IMR-90 (cell line): ENCODE results near the gene GNAI3. TPM values are rescaled to one million over a fixed set of nuclear protein-coding genes. Genes with fewer than 3 reads are reported as not detected.
A peak's percentile ranks its signal among the peaks of the same experiment; 100 is the strongest.

Experiments
- ATAC-seq: fragments of 200-7000 bp; cut with Tn5 transposase; 2 replicates; pipeline ENCODE4 v1.9.1; 2020; ENCODE audit warnings: low read depth, mild to moderate bottlenecking, moderate library complexity
- BruUV-seq: library from RNA; stranded (reverse); fragments of 400-500 nt; replicated peaks from 2 replicates; lab custom pipeline; 2021; lab: Mats Ljungman, UMichigan
- CTCF ChIA-PET: fragments of 300-600 bp; formaldehyde crosslinking; extraction: SDS; loops from one replicate; lab custom pipeline; 2021; ENCODE audit warnings: antibody characterized with exemption; lab: Yijun Ruan, JAX
- POLR2A ChIA-PET: fragments of 300-600 bp; sonication (Branson Sonifier 250); formaldehyde crosslinking; loops from one replicate; lab custom pipeline; 2022; ENCODE audit warnings: antibody characterized with exemption; ENCODE audit not compliant: unreplicated experiment; lab: Charles Lee
- DNase-seq: peaks from one replicate; pipeline ENCODE4 v3.0.0; 2013
- H2AFZ ChIP-seq: replicated peaks from 2 replicates; pipeline ENCODE3; 2013; ENCODE audit warnings: low read length, mild to moderate bottlenecking; ENCODE audit not compliant: poor library complexity
- H2AK5ac ChIP-seq: 2 replicates; pipeline ENCODE4 v1.6.1; 2013; ENCODE audit warnings: low read depth, low read length, inconsistent platforms
- H2AK9ac ChIP-seq: replicated peaks from 2 replicates; pipeline ENCODE3; 2013; ENCODE audit warnings: mild to moderate bottlenecking, low read depth, low read length, moderate library complexity; ENCODE audit not compliant: poor library complexity
- H2BK120ac ChIP-seq: 2 replicates; pipeline ENCODE4 v1.6.1; 2013; ENCODE audit warnings: low read depth, low read length, inconsistent platforms
- H2BK15ac ChIP-seq: 3 replicates; pipeline ENCODE4 v1.6.1; 2013; ENCODE audit warnings: low read depth, low read length, inconsistent platforms
- H2BK20ac ChIP-seq: 2 replicates; pipeline ENCODE4 v1.6.1; 2013; ENCODE audit warnings: low read depth, mild to moderate bottlenecking, inconsistent platforms, low read length, moderate library complexity
- H2BK5ac ChIP-seq: 2 replicates; pipeline ENCODE4 v1.6.1; 2013; ENCODE audit warnings: mild to moderate bottlenecking, low read depth, low read length, inconsistent platforms; ENCODE audit not compliant: poor library complexity, severe bottlenecking
- H3K14ac ChIP-seq: replicated peaks from 2 replicates; pipeline ENCODE4 v1.6.1; 2013; ENCODE audit warnings: low read depth, low read length, inconsistent platforms
- H3K18ac ChIP-seq: 2 replicates; pipeline ENCODE4 v1.6.1; 2013; ENCODE audit warnings: low read depth, low read length, control low read depth
- H3K23ac ChIP-seq: 2 replicates; pipeline ENCODE4 v1.6.1; 2013; ENCODE audit warnings: low read depth, low read length, inconsistent platforms
- H3K27ac ChIP-seq: 2 replicates; pipeline ENCODE4 v1.5.1; 2013; ENCODE audit warnings: mild to moderate bottlenecking, control low read depth, low read length; ENCODE audit not compliant: insufficient read depth
- H3K27me3 ChIP-seq: 2 replicates; pipeline ENCODE4 v1.6.1; 2013; ENCODE audit warnings: low read length; ENCODE audit not compliant: control insufficient read depth, insufficient read depth
- H3K36me3 ChIP-seq: 2 replicates; pipeline ENCODE4 v1.6.1; 2013; ENCODE audit warnings: low read length, mixed read lengths; ENCODE audit not compliant: control insufficient read depth, insufficient read depth
- H3K4ac ChIP-seq: 2 replicates; pipeline ENCODE4 v1.6.1; 2013; ENCODE audit warnings: low read depth, low read length, inconsistent platforms
- H3K4me1 ChIP-seq: 2 replicates; pipeline ENCODE4 v1.6.1; 2013; ENCODE audit warnings: low read length, mixed read lengths; ENCODE audit not compliant: control insufficient read depth, insufficient read depth
- H3K4me2 ChIP-seq: 2 replicates; pipeline ENCODE4 v1.6.1; 2013; ENCODE audit warnings: low read depth, mild to moderate bottlenecking, control low read depth, low read length, moderate library complexity
- H3K4me3 ChIP-seq: 2 replicates; pipeline ENCODE4 v1.5.1; 2013; ENCODE audit warnings: low read depth, mild to moderate bottlenecking, control low read depth, low read length, moderate library complexity; ENCODE audit not compliant: insufficient read depth
- H3K56ac ChIP-seq: 2 replicates; pipeline ENCODE4 v1.6.1; 2013; ENCODE audit warnings: low read length, inconsistent platforms; ENCODE audit not compliant: insufficient read depth; ENCODE audit errors: extremely low read depth
- H3K79me1 ChIP-seq, 2 experiments: 2 replicates each; pipeline ENCODE4 v1.6.1; 2013; ENCODE audit warnings: low read length in 2 of 2, inconsistent platforms in 1 of 2, low read depth in 1 of 2
- H3K9ac ChIP-seq: 2 replicates; pipeline ENCODE4 v1.6.1; 2013; ENCODE audit warnings: low read depth, low read length, control low read depth
- H3K9me1 ChIP-seq: 2 replicates; pipeline ENCODE4 v1.6.1; 2013; ENCODE audit warnings: low read length, inconsistent platforms; ENCODE audit not compliant: insufficient read depth
- H3K9me3 ChIP-seq: 2 replicates; pipeline ENCODE4 v1.6.1; 2013; ENCODE audit warnings: low read length; ENCODE audit not compliant: control insufficient read depth, insufficient read depth
- H4K20me1 ChIP-seq: 2 replicates; pipeline ENCODE4 v1.6.1; 2013; ENCODE audit warnings: low read length, inconsistent platforms; ENCODE audit not compliant: insufficient read depth
- H4K5ac ChIP-seq: 2 replicates; pipeline ENCODE4 v1.6.1; 2013; ENCODE audit warnings: mild to moderate bottlenecking, low read depth, low read length, control low read depth
- H4K8ac ChIP-seq, 2 experiments: 2 replicates each; pipeline ENCODE4 v1.6.1; 2013; ENCODE audit warnings: low read depth in 2 of 2, low read length in 2 of 2, control low read depth in 1 of 2, inconsistent platforms in 1 of 2
- H4K91ac ChIP-seq: 2 replicates; pipeline ENCODE4 v1.6.1; 2013; ENCODE audit warnings: low read depth, low read length, inconsistent platforms; ENCODE audit not compliant: insufficient read depth
- CEBPB ChIP-seq: IDR thresholded peaks from 2 replicates; pipeline ENCODE4 v1.6.1; 2012; ENCODE audit warnings: low read depth, low read length, improper control_type of control experiment
- NFE2L2 ChIP-seq: fragments of 150-350 bp; IDR thresholded peaks from 2 replicates; pipeline ENCODE4 v1.6.1; 2016; ENCODE audit warnings: low read depth, mild to moderate bottlenecking, low read length
- RFX5 ChIP-seq: IDR thresholded peaks from 2 replicates; pipeline ENCODE4 v1.8.0; 2012; ENCODE audit warnings: low read depth, mild to moderate bottlenecking, low read length, moderate library complexity
- WGBS, 2 experiments: methylation state at CpG; one replicate each; pipeline versions ENCODE4 v1.1.5 to v1.1.7; 2013; ENCODE audit warnings: missing lambda C conversion rate in 2 of 2; ENCODE audit not compliant: insufficient read length in 1 of 2; ENCODE audit errors: extremely low coverage in 2 of 2; 5-methylcytosine and 5-hydroxymethylcytosine counted together
- dilution Hi-C: fragments of 300-500 bp; cut with HindIII; formaldehyde crosslinking; loops from one replicate; pipeline ENCODE4 v1.14.3; 2018; ENCODE audit warnings: low sequenced_read_pairs; ENCODE audit not compliant: unreplicated experiment
- in situ Hi-C: fragments of 300-500 bp; cut with MboI; formaldehyde crosslinking; loops from 3 replicates; pipeline ENCODE4 v1.14.3; 2019; ENCODE audit warnings: low sequenced_read_pairs, inconsistent platforms, mixed read lengths
- intact Hi-C: fragments of 100-400 bp; cut with micrococcal nuclease; formaldehyde crosslinking; loops from 2 replicates; pipeline ENCODE4 v1.10.0; 2022
- polyA plus RNA-seq, 3 experiments: library from polyadenylated mRNA; depleted of rRNA; stranded (reverse); fragments of >200 nt; gene quantifications; 2 replicates each; pipeline ENCODE4 v1.2.3, GENCODE V29; 2012; ENCODE audit warnings: low replicate concordance in 1 of 3
- total RNA-seq: library from RNA; depleted of rRNA; stranded (reverse); fragments of >200 nt; gene quantifications from 2 replicates; pipeline ENCODE4 v1.2.3, GENCODE V29; 2012

Gene GNAI3
- total and polyA plus RNA-seq, 2 of the 4 experiments (the other 2 are of a cell fraction) = 5.9 to 14.9 TPM

GRCh38 chr1:109664671-109665070 is 116.3 kb downstream of the GNAI3 start:
- H3K14ac ChIP-seq = no peak overlapping the region
- H3K9me1 ChIP-seq = peaks cover 7% of the 10 kb centered on the region
- H3K23ac ChIP-seq = no peak overlapping the region
- peaks cover 6% of the 10 kb centered on the region; the same call in 1 of the 2 replicates for H3K4me1 ChIP-seq
- H3K4me3 ChIP-seq = no peak overlapping the region
- H3K9me3 ChIP-seq = no peaks in the 10 kb centered on the region
- H2BK15ac ChIP-seq = no peak overlapping the region
- dilution Hi-C loops (no loop called here), intact Hi-C loops (no loop called here), in situ Hi-C loops (no loop called here)
- H4K8ac ChIP-seq = no peak overlapping the region; a peak in 1 of 4 replicates
- H4K20me1 ChIP-seq = no peaks in the 10 kb centered on the region
- H3K56ac ChIP-seq = no peak overlapping the region
- no peak overlapping the region for H3K27ac ChIP-seq
- H3K36me3 ChIP-seq = peaks cover 9% of the 10 kb centered on the region; the same call in 1 of the 2 replicates
- H4K91ac ChIP-seq = no peak overlapping the region
- H2AFZ ChIP-seq = no peak overlapping the region
- no peak overlapping the region for H3K9ac ChIP-seq
- H2BK120ac ChIP-seq = peak overlapping the region; percentile 37; the same call in 1 of the 2 replicates
- no peak overlapping the region for H4K5ac ChIP-seq
- no peak overlapping the region for H2BK5ac ChIP-seq
- WGBS, 2 experiments = no CpG with 5 or more reads among the region's 1 CpG
- H3K18ac ChIP-seq = no peak overlapping the region
- DNase-seq (no peak), ATAC-seq (no peak)
- no peak overlapping the region for H3K4me2 ChIP-seq
- CTCF ChIA-PET = no interaction called here
- TF ChIP-seq RFX5 (no peak), NFE2L2 (no peak), CEBPB (no peak)
- H2BK20ac ChIP-seq = peak overlapping the region; percentile 32; the same call in 1 of the 2 replicates
- no TSS peak for BruUV-seq
- 0 out of 2 replicates have a peak overlapping the region, but pooled peaks have one; percentile 53 for H3K4ac ChIP-seq
- no peak overlapping the region for H2AK9ac ChIP-seq
- POLR2A ChIA-PET = no interaction called here
- no peaks in the 10 kb centered on the region for H3K27me3 ChIP-seq
- peak overlapping the region; percentile 77 for H2AK5ac ChIP-seq
- peaks cover 5 to 14% of the 10 kb centered on the region in 2 experiments; a peak in 2 of 4 replicates for H3K79me1 ChIP-seq
